GM23338 (cell line): Measurements from ENCODE around the gene BRD3. TPM values are rescaled to one million over a fixed set of nuclear protein-coding genes. Genes with fewer than 3 reads are reported as not detected.

Experiments used
- ATAC-seq: fragments of 200-7000 bp; cut with Tn5 transposase; 3 replicates; pipeline ENCODE4 v1.9.1; 2020
- DNase-seq: peaks from one replicate; pipeline ENCODE4 v3.0.0-alpha.2; 2015; ENCODE audit warnings: low spot score
- H2AFZ ChIP-seq: fragments of 200-600 bp; sonication (generic); 2 replicates; pipeline ENCODE4 v1.8.0; 2016; ENCODE audit warnings: antibody characterized with exemption, mild to moderate bottlenecking, moderate library complexity
- H3F3A ChIP-seq: fragments of 200-600 bp; sonication (generic); replicated peaks from 2 replicates; pipeline ENCODE4 v1.8.0; 2017; ENCODE audit warnings: antibody characterized with exemption, mixed run types, low read depth
- H3K27ac ChIP-seq: fragments of 200-600 bp; sonication (generic); 2 replicates; pipeline ENCODE4 v1.6.1; 2016; ENCODE audit warnings: low read depth
- H3K27me3 ChIP-seq: fragments of 200-600 bp; sonication (generic); 2 replicates; pipeline ENCODE4 v1.8.0; 2016; ENCODE audit warnings: mild to moderate bottlenecking, mixed run types, moderate library complexity; ENCODE audit not compliant: insufficient read depth
- H3K36me3 ChIP-seq: fragments of 200-600 bp; sonication (generic); 2 replicates; pipeline ENCODE4 v1.8.0; 2016; ENCODE audit warnings: mild to moderate bottlenecking; ENCODE audit not compliant: insufficient read depth
- H3K4me1 ChIP-seq: fragments of 200-600 bp; sonication (generic); 2 replicates; pipeline ENCODE4 v1.8.0; 2016; ENCODE audit warnings: mild to moderate bottlenecking, moderate library complexity; ENCODE audit not compliant: insufficient read depth
- H3K4me2 ChIP-seq: fragments of 200-600 bp; sonication (generic); 2 replicates; pipeline ENCODE4 v1.7.1; 2017; ENCODE audit warnings: mixed run types
- H3K4me3 ChIP-seq: fragments of 200-600 bp; sonication (generic); 2 replicates; pipeline ENCODE4 v1.6.1; 2016; ENCODE audit warnings: mixed run types
- H3K79me2 ChIP-seq: fragments of 200-600 bp; sonication (generic); replicated peaks from 2 replicates; pipeline ENCODE4 v1.8.0; 2017; ENCODE audit warnings: mild to moderate bottlenecking; ENCODE audit not compliant: insufficient read depth
- H3K9me2 ChIP-seq: fragments of 200-600 bp; sonication (generic); 2 replicates; pipeline ENCODE4 v1.8.0; 2017; ENCODE audit not compliant: insufficient read depth
- H4K20me1 ChIP-seq: fragments of 200-600 bp; sonication (generic); replicated peaks from 2 replicates; pipeline ENCODE4 v1.8.0; 2017; ENCODE audit warnings: mild to moderate bottlenecking; ENCODE audit not compliant: insufficient read depth
- H3K27ac Mint-ChIP-seq: 2 replicates; pipeline ENCODE4 v1.8.0; 2020; ENCODE audit warnings: inconsistent platforms, mild to moderate bottlenecking, moderate library complexity, mixed read lengths
- H3K27me3 Mint-ChIP-seq: 3 replicates; pipeline ENCODE4 v1.8.0; 2022; ENCODE audit warnings: low read depth, mild to moderate bottlenecking, moderate library complexity, mixed read lengths, inconsistent platforms; ENCODE audit not compliant: insufficient read depth, poor library complexity
- H3K36me3 Mint-ChIP-seq: 3 replicates; pipeline ENCODE4 v1.8.0; 2021; ENCODE audit warnings: low read depth, mild to moderate bottlenecking, inconsistent platforms, moderate library complexity, mixed read lengths
- H3K4me1 Mint-ChIP-seq: 3 replicates; pipeline ENCODE4 v1.8.0; 2020; ENCODE audit warnings: mild to moderate bottlenecking, inconsistent platforms, mixed read lengths
- H3K4me3 Mint-ChIP-seq: 3 replicates; pipeline ENCODE4 v1.8.0; 2021; ENCODE audit warnings: moderate library complexity, mild to moderate bottlenecking, inconsistent platforms, mixed read lengths
- H3K9me3 Mint-ChIP-seq: 3 replicates; pipeline ENCODE4 v1.8.0; 2020; ENCODE audit warnings: moderate library complexity, mild to moderate bottlenecking, inconsistent platforms, mixed read lengths
- CREB1 ChIP-seq: fragments of 250-450 bp; sonication (Bioruptor Pico); IDR thresholded peaks from 2 replicates; pipeline ENCODE4 v1.5.0; 2020; ENCODE audit warnings: low read depth, mild to moderate bottlenecking, moderate library complexity
- CTCF ChIP-seq, 2 experiments: fragments of 200-600 bp in 1 of 2; sonication (generic) in 1 of 2; conservative IDR thresholded peaks; 2 replicates each; pipeline versions ENCODE4 v1.5.1 to v1.6.1; 2016 to 2017; ENCODE audit warnings: antibody characterized with exemption in 2 of 2, low read depth in 2 of 2, mild to moderate bottlenecking in 2 of 2, moderate library complexity in 1 of 2
- ETS1 ChIP-seq: IDR thresholded peaks from 2 replicates; pipeline ENCODE4 v1.6.1; 2016; ENCODE audit warnings: antibody characterized with exemption
- EZH2phosphoT487 ChIP-seq: fragments of 200-600 bp; sonication (generic); IDR thresholded peaks from one replicate; pipeline ENCODE4 v1.8.1; 2018; ENCODE audit warnings: antibody characterized with exemption; ENCODE audit not compliant: unreplicated experiment
- JUNB ChIP-seq: IDR thresholded peaks from one replicate; pipeline ENCODE4 v1.6.1; 2016; ENCODE audit warnings: antibody characterized with exemption; ENCODE audit not compliant: unreplicated experiment
- NANOG ChIP-seq: IDR thresholded peaks from 2 replicates; pipeline ENCODE4 v1.6.1; 2016; ENCODE audit warnings: antibody characterized with exemption, borderline replicate concordance
- REST ChIP-seq: IDR thresholded peaks from one replicate; pipeline ENCODE4 v1.6.1; 2018; ENCODE audit warnings: antibody characterized with exemption; ENCODE audit not compliant: unreplicated experiment
- ZNF114 ChIP-seq: fragments of 250-450 bp; sonication (Bioruptor Pico); IDR thresholded peaks from 2 replicates; pipeline ENCODE4 v1.5.0; 2020; ENCODE audit warnings: mild to moderate bottlenecking, moderate library complexity
- ZNF331 ChIP-seq: fragments of 250-450 bp; sonication (Bioruptor Pico); IDR thresholded peaks from 2 replicates; pipeline ENCODE4 v1.5.0; 2020; ENCODE audit warnings: low read depth, mild to moderate bottlenecking, moderate library complexity
- polyA plus RNA-seq: library from polyadenylated mRNA; unstranded; fragments of >200 nt; fragmentation: Nextera tagmentation; extraction: Ambion mirVana; gene quantifications from 2 replicates; pipeline ENCODE4 v1.2.1, GENCODE V29; 2016
- total RNA-seq: library from RNA; depleted of rRNA; stranded (reverse); fragments of >200 nt; shearing (Covaris generic); gene quantifications from 2 replicates; pipeline ENCODE4 v1.2.3, GENCODE V29; 2014

BRD3 gene
- total and polyA plus RNA-seq, 2 experiments from 2014 or later: 46.0 to 88.0 TPM

GRCh38 chr9:134053941-134054761 lies 13.7 kb downstream of the BRD3 start (continued):
- TF ChIP-seq ETS1 (no peak), REST (no peak), EZH2phosphoT487 (no peak), ZNF114 (CRISPR knock-in tag) (no peak), CTCF (conservative IDR thresholded peaks at IDR 0.05; ENCODE audit: low read depth in 2 of 2) (no peak), ZNF331 (CRISPR knock-in tag) (no peak), NANOG (no peak), JUNB (no peak)

- Mint-ChIP-seq H3K27ac (no peak overlapping the region), H3K4me1 (peaks cover 16% of the 10 kb centered on the region; the same call in 2 of the 3 replicates), H3K36me3 (peaks cover 26% of the 10 kb centered on the region), H3K27me3 (peaks cover 12% of the 10 kb centered on the region), H3K4me3 (no peak overlapping the region), H3K9me3 (no peaks in the 10 kb centered on the region)
- Histone ChIP-seq H4K20me1 (peaks cover 5% of the 10 kb centered on the region), H3K36me3 (peaks cover 10% of the 10 kb centered on the region; the same call in 1 of the 2 replicates), H3K4me3 (no peak overlapping the region), H3K27me3 (no peaks in the 10 kb centered on the region), H3F3A (no peaks in the 10 kb centered on the region), H3K4me1 (no peaks in the 10 kb centered on the region; the same call in 1 of the 2 replicates), H3K9me2 (no peaks in the 10 kb centered on the region), H3K27ac (no peak overlapping the region), H3K4me2 (no peak overlapping the region), H2AFZ (no peak overlapping the region), H3K79me2 (peaks cover 50% of the 10 kb centered on the region)
- TF ChIP-seq REST (no peak), JUNB (no peak), CREB1 (CRISPR knock-in tag) (no peak)
- DNase-seq: no peak
- ATAC-seq: no peak
Measured at GRCh38 chr9:134053401-134053871, 14.4 kb downstream of the BRD3 start.
